OCI-LY1 (cell line): ENCODE measurements around the gene STT3B.

Experiments
- EZH2 ChIP-seq: fragments of 200-600 bp; sonication (generic), shearing (Covaris generic); IDR thresholded peaks from 2 replicates; pipeline ENCODE4 v1.8.0; 2017; ENCODE audit warnings: borderline replicate concordance, mixed run types, mild to moderate bottlenecking, antibody characterized with exemption, low read length, moderate library complexity, mixed read lengths
- TF ChIP-seq, protein P1 (sequence below): fragments of 200-600 bp; sonication (generic), shearing (Covaris generic); IDR thresholded peaks from 2 replicates; pipeline ENCODE4 v1.5.1; 2017; ENCODE audit warnings: mild to moderate bottlenecking, antibody characterized with exemption, low read length, moderate library complexity, mixed read lengths

DNA sequence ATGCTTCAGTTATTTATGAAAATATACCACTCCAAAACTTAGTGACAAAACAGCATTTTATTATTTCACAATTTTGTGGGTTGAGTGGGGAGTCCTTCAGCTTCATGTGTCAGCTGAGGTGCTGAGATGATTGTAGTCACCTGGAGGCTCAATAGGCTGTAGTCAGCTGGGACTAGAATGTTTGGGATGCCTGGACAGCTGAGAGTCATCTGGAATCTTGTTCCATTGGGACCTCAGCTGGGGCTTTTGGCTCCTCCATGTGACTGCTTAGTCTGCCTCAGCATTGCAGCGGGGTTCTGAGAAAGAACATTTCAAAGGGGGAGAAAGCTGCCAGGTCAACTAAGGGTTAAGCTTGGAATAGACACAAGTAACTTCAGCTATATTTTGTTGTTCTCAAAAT, 13.4 kb downstream of the STT3B start:
- TF ChIP-seq, protein P1, sequence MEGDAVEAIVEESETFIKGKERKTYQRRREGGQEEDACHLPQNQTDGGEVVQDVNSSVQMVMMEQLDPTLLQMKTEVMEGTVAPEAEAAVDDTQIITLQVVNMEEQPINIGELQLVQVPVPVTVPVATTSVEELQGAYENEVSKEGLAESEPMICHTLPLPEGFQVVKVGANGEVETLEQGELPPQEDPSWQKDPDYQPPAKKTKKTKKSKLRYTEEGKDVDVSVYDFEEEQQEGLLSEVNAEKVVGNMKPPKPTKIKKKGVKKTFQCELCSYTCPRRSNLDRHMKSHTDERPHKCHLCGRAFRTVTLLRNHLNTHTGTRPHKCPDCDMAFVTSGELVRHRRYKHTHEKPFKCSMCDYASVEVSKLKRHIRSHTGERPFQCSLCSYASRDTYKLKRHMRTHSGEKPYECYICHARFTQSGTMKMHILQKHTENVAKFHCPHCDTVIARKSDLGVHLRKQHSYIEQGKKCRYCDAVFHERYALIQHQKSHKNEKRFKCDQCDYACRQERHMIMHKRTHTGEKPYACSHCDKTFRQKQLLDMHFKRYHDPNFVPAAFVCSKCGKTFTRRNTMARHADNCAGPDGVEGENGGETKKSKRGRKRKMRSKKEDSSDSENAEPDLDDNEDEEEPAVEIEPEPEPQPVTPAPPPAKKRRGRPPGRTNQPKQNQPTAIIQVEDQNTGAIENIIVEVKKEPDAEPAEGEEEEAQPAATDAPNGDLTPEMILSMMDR: no peak
- TF ChIP-seq EZH2: no peak
